Stimulated activated CD8-positive, alpha-beta memory T cell treated with anti-CD3 and anti-CD28 coated beads, Interleukin-12 subunit alpha, Interleukin-12 subunit beta, amount 100 ng/mL, for 24 hours (primary cell): Measurements from ENCODE around the gene UBAP2L.
"Not testable (repeated sequence)": the region's sequence is repeated elsewhere in the genome, so short reads cannot be mapped to it uniquely, and the experiment has no call there.

Experiments
- DNase-seq: peaks from one replicate; pipeline ENCODE4 v3.0.0-alpha.2; 2020; ENCODE audit errors: extremely low read depth

Gene UBAP2L

DNA sequence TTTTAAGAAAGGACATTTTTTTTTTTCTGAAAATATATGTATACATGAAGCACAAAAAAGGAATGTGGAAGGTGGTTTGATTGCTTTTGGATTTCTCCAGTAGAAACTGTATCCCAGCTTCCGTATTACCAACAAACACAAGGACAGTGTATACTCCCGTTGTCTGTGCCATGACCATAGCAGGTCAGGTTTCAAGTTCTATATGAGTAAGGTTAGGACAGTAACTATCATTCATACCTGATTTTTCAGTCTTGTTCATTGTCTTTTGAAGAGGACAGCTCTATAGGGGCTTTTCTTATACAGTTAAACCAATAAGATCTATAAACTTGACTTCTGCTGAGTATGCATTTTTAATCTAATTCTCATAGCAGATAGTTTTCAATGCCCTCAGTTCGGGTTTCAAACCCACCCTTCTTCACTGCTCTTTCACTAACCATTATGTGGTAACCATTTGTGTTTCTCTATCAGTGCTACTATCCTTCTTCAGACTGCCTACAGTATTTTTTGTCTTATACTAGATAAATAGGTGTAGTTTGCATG, 19.6 kb downstream of the UBAP2L start:
- DNase-seq, result no peak

DNA sequence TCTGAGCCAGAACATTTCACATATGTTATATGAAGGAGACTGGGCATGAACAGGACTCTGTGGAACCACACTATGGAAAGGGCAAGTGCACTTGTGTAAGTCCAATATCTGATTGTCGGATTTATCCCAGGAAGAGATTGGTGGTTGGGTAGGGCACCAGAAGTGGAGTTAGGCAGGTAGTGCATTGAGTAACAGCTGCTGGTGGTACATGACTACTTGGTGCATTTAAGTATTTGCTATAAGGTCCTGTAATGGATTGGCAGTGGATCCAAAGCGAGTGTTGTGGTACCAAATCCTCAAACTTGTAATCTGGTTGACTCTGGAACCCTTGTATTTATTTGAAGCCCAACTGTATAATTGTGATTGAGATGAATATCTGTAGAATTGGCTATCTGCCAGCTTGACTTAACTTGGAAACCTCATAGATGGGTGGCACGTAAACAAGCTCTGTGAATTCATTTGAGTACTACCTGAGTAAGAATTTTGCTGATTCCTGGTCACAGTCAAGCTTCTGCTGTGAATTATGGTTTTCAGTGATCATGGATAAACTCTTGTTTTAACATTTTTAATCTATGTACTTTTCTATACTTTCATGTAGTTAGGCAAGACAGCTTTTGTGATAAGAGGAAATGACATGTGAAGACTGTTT, 21.1 kb downstream of the UBAP2L start:
- no peak for DNase-seq

DNA sequence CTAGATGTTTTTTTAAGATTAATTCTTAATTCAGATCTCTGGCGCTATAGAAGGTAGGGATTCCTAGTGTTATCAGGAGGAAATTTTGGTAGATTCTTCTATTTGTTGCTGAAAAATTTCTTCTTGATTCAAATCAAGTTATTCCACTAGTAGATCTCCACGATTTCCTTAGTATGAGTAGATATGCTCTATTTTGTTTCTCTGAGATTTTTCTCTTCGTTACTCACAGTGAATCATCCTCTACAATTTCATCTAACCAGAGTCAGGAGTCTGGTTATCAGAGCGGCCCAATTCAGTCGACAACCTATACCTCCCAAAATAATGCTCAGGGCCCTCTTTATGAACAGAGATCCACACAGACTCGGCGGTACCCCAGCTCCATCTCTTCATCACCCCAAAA, 32.9 kb downstream of the UBAP2L start:
- DNase-seq, result no peak

DNA sequence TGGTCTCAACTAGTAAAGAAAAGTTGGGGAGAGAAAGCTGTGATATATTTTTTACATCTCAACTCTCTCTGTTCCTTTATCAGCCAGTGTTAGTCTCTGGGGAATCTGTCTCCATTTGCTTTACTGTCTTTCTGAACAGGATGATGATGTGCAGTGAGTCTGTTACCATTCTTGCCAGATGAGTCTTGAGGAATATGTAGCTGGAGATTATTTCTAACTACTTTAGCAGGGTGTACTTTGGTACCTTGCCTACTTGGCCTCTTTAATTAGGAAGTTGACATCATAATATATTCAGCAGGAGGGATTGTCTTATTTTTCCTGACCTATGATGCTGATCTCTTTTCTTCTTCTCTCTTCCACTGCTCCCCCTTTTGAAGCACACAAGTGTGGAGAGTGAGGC, 35.9 kb downstream of the UBAP2L start:
- DNase-seq, result no peak

GRCh38 chr1:154258784-154259183, 38.0 kb downstream of the UBAP2L start:
- no peak for DNase-seq

DNA sequence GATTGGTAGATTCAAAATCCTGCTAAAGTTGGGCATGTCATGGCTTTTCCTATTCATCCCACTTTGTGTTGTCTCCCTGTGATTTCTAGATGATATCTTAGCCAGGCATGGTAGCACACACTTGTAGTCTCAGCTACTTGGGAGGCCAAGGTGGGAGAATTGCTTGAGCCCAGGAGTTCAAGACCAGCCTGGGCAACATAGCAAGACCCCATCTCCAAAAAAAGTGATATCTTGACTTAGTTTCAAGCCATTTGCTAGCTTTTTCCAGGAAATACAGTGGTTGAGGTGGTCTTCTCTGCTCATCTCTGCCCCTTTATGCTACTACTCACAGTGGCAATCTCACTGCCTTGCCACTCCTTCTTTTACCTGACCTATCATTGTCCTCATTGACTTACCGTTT, 39.4 kb downstream of the UBAP2L start:
- no peak for DNase-seq

GRCh38 chr1:154263465-154264332, 42.9 kb downstream of the UBAP2L start:
- no peak for DNase-seq

DNA sequence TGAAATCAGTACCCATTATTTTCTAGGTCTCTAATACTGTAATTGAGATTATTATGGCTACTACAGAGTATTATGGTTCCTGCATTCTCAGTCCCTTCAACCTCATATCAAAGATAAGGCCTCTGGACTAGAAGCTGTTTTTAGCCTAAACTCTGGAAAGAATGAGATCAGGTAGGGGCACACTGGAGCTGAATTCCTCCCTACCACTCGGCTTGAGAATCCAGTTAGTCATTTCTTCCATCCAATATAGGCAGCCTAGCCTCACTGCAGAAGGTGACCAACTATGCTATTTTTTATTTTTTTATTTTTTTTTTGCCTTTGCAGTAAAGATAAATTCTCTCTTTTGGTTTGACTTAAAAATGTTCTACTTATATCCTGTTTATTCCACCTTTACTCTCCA, 43.7 kb downstream of the UBAP2L start:
- no peak for DNase-seq

GRCh38 chr1:154265586-154265985, 44.8 kb downstream of the UBAP2L start:
- no peak for DNase-seq

DNA sequence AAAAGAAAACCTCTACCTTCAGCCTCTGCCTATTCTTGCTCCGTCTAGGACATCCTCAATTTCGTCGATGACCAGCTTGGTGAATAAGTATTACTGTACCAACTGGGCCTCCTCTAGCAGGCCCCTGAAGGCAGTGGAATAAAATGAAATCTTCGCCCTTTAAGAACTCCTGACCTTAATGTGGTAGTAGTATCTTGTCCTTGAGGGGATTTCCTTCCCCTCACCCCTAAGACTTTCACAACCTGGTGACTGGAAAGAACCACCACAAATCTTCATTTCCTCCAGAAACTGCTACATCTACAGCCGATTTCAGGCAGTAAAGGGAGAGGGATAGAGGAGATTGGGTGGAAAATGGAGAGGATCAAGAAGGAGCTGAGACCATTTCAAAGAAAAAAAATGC, 50.1 kb downstream of the UBAP2L start:
- no peak for DNase-seq

- peak; percentile 92 for DNase-seq
Observed at GRCh38 chr1:154272217-154272998, 51.7 kb downstream of the UBAP2L start, which contains the start of gene HAX1. Gene HAX1 (plus strand): TSS chr1:154272629. CDS start chr1:154272724, 95 bp downstream.

- no peak for DNase-seq
Observed at GRCh38 chr1:154272999-154273563, 52.3 kb downstream of the UBAP2L start.

DNA sequence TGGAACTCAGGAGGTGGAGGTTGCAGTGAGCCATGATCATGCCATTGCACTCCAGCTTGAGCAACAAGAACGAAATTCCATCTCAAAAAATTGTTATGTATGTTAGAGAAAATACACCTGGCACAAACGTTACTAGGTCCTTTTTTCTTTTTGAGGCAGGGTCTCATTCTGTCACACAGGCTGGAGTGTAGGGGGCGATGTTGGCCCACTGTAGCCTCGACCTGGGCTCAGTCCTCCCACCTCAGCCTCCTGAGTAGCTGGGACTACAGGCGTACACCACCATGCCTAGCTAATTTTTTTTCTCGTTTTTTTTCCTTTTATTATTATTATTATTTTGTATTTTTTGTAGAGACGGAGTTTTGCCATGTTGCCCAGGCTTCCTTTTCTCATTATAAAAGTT, 56.0 kb downstream of the UBAP2L start:
- no peak for DNase-seq

DNA sequence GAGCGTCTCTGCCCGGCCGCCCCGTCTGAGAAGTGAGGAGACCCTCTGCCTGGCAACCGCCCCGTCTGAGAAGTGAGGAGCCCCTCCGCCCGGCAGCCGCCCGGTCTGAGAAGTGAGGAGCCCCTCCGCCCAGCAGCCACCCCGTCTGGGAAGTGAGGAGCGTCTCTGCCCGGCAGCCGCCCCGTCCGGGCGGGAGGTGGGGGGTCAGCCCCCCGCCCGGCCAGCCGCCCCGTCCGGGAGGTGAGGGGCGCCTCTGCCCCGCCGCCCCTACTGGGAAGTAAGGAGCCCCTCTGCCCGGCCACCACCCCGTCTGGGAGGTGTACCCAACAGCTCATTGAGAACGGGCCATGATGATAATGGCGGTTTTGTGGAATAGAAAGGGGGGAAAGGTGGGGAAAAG, 66.8 kb downstream of the UBAP2L start:
- DNase-seq, result not testable (repeated sequence)

DNA sequence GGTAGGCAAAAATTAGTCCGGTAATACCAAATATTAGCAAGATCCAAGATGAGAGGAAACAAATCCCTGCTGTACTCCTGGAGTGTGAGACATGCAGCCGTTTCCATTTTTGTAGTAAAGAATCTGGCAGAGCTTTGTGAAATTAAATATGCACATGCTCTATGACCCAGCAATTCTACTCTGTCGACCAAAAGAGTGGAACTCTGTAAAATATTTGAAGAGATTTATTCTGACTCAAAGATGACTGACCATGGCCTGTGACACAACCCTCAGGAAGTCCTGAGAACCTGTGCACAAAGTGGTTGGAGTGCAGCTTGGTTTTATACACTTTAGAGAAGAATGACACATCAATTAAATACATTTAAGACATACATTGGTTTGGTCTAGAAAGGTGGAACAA, 67.9 kb downstream of the UBAP2L start:
- no peak for DNase-seq

DNA sequence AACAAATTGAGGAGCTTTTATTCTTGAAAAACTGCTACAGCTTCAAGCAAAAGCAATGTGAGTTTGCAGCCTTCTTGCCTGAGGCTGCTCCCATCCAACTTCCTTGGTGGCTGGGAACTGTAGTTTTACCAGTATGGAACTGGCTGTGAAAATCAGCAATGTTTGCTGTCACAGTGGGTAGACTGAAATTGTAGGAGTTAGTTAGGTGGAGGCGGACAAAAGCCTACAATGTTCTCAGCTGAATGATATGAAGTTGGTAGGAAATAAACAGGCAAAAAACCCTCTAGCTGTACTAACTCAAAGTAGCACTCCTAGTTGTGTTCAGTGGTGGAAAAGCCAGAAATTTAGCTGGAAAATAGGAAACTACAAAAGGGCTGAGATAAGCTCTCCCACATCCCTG, 70.2 kb downstream of the UBAP2L start:
- no peak for DNase-seq

- no peak for DNase-seq
Observed at GRCh38 chr1:154295408-154296235, 74.9 kb downstream of the UBAP2L start.

DNA sequence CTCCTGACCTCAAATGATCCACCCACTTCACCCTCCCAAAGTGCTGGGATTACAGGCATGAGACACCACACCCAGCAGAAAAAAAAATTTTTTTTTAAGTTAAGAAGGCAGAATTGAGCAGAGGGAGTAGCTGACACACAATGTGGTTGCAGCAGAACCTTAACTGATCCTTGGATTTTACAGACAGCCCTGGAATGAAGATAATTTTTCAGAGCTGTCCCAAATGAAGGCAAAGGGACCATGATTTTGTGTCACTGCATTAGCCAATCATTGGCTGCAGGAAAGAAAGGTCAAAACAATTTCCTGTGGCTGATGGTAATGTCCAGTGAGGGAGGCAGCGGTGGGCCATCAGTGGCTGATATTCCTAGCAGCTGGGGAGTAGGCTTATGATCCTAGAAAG, 80.8 kb downstream of the UBAP2L start:
- no peak for DNase-seq

- no peak for DNase-seq
Observed at GRCh38 chr1:154304664-154305337, 84.0 kb downstream of the UBAP2L start.

DNA sequence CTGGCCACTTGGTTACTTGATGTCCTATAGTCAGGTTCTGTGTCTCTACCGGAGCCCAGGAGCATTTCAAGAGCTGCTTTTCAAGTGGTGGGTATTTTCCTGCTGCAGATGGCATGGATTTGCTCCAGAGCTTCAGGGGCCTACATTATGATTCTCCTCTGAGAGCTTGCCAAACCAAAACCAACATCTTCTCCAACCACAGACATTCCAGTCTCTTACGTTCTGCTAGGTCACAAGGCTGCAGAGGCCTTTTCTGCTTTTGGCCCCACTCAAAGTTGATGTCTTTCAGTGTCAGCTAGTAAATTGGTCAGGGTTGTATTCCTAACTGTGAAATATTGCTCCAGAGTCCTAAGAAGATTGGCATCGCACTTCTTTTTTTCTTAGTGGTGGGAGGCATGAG, 85.4 kb downstream of the UBAP2L start:
- no peak for DNase-seq
